IPS-20b (cell line): ENCODE measurements around the gene NKTR.

Source experiments
- H3K27ac ChIP-seq: one replicate; pipeline ENCODE4 v1.5.1; 2013; ENCODE audit warnings: low read length
- H3K27me3 ChIP-seq: 2 replicates; pipeline ENCODE4 v1.6.1; 2013; ENCODE audit warnings: mild to moderate bottlenecking, low read length, inconsistent platforms; ENCODE audit not compliant: insufficient read depth
- H3K36me3 ChIP-seq: 2 replicates; pipeline ENCODE4 v1.6.1; 2013; ENCODE audit warnings: low read depth, mild to moderate bottlenecking, inconsistent platforms, low read length, moderate library complexity; ENCODE audit not compliant: insufficient read depth
- H3K4me1 ChIP-seq: 2 replicates; pipeline ENCODE4 v1.6.1; 2013; ENCODE audit warnings: mild to moderate bottlenecking, control low read depth, inconsistent platforms, low read length, moderate library complexity; ENCODE audit not compliant: insufficient read depth
- H3K4me3 ChIP-seq: 2 replicates; pipeline ENCODE4 v1.5.1; 2013; ENCODE audit warnings: mild to moderate bottlenecking, low read length, inconsistent platforms
- H3K9ac ChIP-seq: 2 replicates; pipeline ENCODE4 v1.6.1; 2013; ENCODE audit warnings: low read depth, mild to moderate bottlenecking, inconsistent platforms, low read length, moderate library complexity
- H3K9me3 ChIP-seq: 2 replicates; pipeline ENCODE4 v1.6.1; 2013; ENCODE audit warnings: mild to moderate bottlenecking, low read depth, low read length, inconsistent platforms; ENCODE audit not compliant: insufficient read depth

NKTR gene

DNA sequence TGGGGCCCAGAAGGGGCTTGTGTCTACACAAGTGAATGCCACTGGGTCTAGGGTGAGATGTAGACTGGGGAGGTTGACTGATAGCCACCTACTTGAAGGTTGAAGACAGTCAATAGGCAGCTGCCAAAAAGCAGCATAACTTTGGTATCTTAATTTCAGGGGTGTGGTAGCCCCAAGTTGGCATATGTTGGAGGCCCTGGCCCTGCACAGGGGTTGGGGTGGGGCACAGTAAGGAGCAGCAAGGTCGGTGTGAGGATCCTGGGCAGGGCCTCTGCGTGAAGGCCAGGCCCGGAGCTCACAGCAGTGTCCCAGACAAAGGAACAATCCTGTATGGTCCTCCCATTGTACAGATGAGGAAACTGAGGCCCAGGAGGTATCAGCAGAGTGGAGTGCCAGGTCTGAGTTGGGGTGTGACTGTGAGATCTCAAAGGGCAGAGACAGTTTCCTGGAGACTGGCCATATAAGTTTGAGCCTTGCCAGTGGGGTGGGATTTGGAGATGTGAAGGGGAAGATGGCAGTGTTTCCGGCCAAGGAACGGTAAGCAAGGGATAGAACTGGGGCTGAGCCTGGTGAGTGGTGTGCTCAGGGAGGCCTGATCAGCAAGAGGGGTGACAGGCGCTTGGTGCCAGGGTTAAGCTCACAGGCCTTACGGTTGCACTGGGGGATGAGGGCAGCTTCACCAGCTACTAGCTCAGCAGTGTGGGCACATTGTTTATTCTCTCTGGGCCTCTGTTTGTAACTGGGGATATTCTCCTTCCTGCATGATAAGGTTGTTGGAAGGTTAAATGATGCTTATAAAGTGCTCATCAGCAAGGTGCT, 86.6 kb downstream of the NKTR start:
- no peak overlapping the region for H3K9ac ChIP-seq
- H3K9me3 ChIP-seq: no peaks in the 10 kb centered on the region
- H3K4me3 ChIP-seq: no peak overlapping the region
- H3K27me3 ChIP-seq: no peaks in the 10 kb centered on the region
- no peaks in the 10 kb centered on the region for H3K36me3 ChIP-seq
- H3K4me1 ChIP-seq: peaks cover 11% of the 10 kb centered on the region; the same call in 1 of the 2 replicates
- H3K27ac ChIP-seq: no peak overlapping the region

DNA sequence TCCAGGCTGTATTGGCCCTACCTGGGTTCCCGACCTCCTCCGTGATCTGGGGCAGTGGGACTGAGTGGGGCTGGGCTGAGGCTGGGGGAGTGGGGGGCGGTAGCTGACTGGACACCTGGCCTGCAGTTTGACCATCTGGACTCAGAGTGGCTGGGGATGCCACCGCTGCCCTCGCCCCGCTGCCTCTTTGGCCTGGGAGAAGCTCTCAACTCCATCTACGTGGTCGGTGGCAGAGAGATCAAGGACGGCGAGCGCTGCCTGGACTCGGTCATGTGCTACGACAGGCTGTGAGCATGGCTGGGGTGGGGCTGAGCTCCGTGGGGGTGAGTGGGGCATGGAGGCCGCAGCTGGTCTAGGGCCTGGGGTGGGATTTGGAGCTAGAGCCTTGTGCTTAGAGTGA, 87.5 kb downstream of the NKTR start:
- Histone ChIP-seq H3K36me3 (no peaks in the 10 kb centered on the region), H3K4me1 (peaks cover 11% of the 10 kb centered on the region; the same call in 1 of the 2 replicates)

GRCh38 chr3:42688487-42689420, 88.3 kb downstream of the NKTR start:
- Histone ChIP-seq H3K9me3 (no peaks in the 10 kb centered on the region), H3K4me1 (peaks cover 11% of the 10 kb centered on the region; the same call in 1 of the 2 replicates), H3K9ac (no peak overlapping the region), H3K27me3 (no peaks in the 10 kb centered on the region), H3K27ac (no peak overlapping the region), H3K4me3 (no peak overlapping the region), H3K36me3 (no peaks in the 10 kb centered on the region)

More for the DNA sequence above, 87.5 kb downstream of the NKTR start:
- H3K9me3 ChIP-seq: no peaks in the 10 kb centered on the region
- H3K27ac ChIP-seq: no peak overlapping the region
- H3K27me3 ChIP-seq: no peaks in the 10 kb centered on the region
- no peak overlapping the region for H3K9ac ChIP-seq
- no peak overlapping the region for H3K4me3 ChIP-seq

- Histone ChIP-seq H3K4me1 (peaks cover 11% of the 10 kb centered on the region; the same call in 1 of the 2 replicates), H3K27me3 (no peaks in the 10 kb centered on the region), H3K9ac (no peak overlapping the region), H3K9me3 (no peaks in the 10 kb centered on the region), H3K27ac (no peak overlapping the region), H3K36me3 (no peaks in the 10 kb centered on the region), H3K4me3 (no peak overlapping the region)
Observed at GRCh38 chr3:42689421-42690014, 89.0 kb downstream of the NKTR start.

DNA sequence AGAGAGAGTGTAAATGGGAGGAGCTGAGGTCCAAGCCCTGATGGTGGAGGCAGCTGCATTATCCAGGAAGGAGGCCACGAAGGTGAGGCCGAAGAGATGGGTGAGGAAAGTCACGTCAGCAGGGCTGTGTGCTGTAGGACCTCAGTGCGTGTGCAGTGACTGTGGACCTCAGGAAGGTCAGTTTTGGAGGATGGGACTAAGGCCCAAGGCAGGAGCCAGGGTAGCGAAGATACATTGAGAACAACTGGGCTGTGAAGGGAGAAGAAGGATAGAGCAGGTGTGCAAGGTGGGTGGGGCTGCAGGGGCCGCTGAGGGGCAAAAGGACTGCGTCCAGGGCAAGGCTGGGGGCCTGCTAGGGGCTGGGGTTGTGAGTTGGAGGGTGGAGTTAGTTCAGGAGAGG, 89.7 kb downstream of the NKTR start:
- H3K36me3 ChIP-seq: no peaks in the 10 kb centered on the region
- no peaks in the 10 kb centered on the region for H3K9me3 ChIP-seq
- no peak overlapping the region for H3K9ac ChIP-seq
- H3K27me3 ChIP-seq: no peaks in the 10 kb centered on the region
- H3K27ac ChIP-seq: no peak overlapping the region
- H3K4me1 ChIP-seq: peaks cover 11% of the 10 kb centered on the region; the same call in 1 of the 2 replicates
- no peak overlapping the region for H3K4me3 ChIP-seq

GRCh38 chr3:42690766-42691680, 90.5 kb downstream of the NKTR start:
- Histone ChIP-seq H3K4me1 (peaks cover 11% of the 10 kb centered on the region; the same call in 1 of the 2 replicates), H3K27me3 (no peaks in the 10 kb centered on the region), H3K9me3 (no peaks in the 10 kb centered on the region), H3K36me3 (no peaks in the 10 kb centered on the region), H3K9ac (no peak overlapping the region), H3K4me3 (no peak overlapping the region), H3K27ac (no peak overlapping the region)

DNA sequence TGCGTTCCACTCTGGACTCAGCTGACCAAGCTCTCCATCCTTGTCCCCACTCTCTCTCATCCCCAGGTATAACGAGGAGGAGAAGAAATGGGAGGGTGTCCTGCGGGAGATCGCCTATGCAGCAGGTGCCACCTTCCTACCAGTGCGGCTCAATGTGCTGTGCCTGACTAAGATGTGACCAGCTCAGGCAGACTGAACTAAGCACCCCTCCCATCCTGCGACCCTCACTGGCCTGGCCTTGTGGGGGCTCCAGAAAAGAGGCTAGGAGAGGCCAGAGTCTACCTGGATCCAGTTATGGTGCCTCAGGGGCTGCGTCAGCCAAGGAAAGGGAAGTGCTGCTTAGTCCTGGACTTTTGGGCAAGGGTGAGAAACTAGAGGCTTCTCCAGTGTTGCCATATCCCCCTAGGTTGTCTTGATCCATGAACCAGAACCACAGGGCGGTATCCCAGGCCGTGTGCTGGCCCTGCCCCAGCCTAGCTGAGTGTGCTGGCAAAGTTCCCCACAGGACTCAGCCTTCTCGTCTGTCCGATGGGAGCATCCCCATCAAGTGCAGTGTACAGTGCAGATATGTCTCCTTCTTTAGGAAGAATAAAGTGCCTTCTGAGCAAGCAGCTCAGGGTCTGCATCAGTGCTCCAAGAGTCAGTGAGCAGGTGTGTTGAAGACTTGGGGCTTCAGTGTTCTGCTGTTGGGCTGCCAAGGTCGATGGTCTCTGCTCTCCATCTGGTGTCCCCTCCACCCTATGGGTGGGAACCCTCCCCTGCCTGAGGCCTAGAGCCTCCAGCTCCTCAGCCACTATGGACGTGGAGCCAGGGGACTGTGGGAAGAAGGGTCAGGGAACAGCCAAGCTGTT, 91.6 kb downstream of the NKTR start:
- Histone ChIP-seq H3K4me1 (peaks cover 11% of the 10 kb centered on the region; the same call in 1 of the 2 replicates), H3K4me3 (no peak overlapping the region), H3K27ac (no peak overlapping the region), H3K36me3 (no peaks in the 10 kb centered on the region), H3K27me3 (no peaks in the 10 kb centered on the region), H3K9me3 (no peaks in the 10 kb centered on the region), H3K9ac (no peak overlapping the region)

DNA sequence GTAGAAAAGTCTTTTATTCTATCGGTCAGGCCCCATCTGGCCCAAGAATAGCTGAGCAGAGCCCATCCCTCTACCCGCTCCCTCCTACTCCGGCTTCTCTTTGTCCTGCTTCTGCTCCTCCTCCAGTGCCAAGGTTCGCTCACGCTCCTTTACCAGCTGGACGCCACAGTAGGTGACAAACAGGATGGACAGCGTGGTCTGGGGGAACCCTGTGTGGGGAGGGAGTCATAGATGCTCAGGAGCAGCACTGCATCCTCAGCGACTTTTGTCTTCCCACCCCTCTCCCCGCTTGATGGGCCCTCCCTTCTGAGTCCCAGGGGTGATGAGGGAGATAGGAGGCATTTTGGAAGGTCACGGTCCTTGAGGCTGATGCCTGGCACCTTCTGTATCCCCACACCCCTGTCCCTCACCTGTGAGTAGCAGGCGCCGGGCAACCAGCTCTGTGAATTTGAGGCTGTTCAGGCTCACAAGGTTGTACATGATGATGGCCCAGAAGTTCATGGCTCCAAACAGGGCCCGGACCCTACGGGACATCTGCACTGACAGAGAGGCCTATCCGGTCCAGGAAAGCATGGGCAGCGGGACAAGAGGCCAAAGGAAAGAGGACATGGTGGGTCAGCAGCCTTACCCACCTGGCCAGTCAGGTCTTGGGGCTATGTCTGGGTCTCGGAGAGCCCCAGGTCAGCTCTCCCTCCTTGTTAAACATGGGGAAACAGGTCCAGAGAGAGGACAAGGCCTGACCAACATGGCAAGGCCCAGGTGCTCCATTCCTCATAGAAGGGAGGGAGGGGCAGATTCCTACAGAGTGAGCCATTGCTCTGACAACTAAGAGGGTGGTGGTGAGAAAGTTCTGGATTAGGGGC, 92.4 kb downstream of the NKTR start:
- no peaks in the 10 kb centered on the region for H3K36me3 ChIP-seq
- no peaks in the 10 kb centered on the region for H3K27me3 ChIP-seq
- H3K9ac ChIP-seq: no peak overlapping the region
- no peaks in the 10 kb centered on the region for H3K9me3 ChIP-seq
- no peak overlapping the region for H3K27ac ChIP-seq
- H3K4me3 ChIP-seq: no peak overlapping the region
- peaks cover 11% of the 10 kb centered on the region; the same call in 1 of the 2 replicates for H3K4me1 ChIP-seq

DNA sequence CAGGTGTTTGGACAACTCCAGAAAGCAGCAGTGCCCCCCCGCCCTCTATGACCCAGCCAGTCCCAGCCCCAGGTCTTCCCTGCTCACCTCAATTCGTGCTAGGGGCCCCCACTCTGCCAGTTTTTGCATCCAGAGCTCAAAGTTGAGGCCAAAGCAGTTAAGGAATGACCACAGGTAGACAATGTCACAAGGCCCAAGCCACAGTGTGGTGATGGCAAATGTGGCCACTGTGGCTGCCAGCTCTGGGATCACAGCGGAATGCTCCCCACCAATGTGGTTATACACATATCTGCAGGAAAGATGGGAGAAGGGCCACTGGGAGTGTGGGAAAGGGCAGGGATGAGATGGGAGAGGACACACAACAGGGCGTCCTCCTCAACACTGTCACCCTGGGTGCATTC, 93.0 kb downstream of the NKTR start:
- Histone ChIP-seq H3K4me1 (peaks cover 11% of the 10 kb centered on the region; the same call in 1 of the 2 replicates), H3K4me3 (no peak overlapping the region), H3K27me3 (no peaks in the 10 kb centered on the region), H3K9me3 (no peaks in the 10 kb centered on the region), H3K36me3 (no peaks in the 10 kb centered on the region), H3K9ac (no peak overlapping the region), H3K27ac (no peak overlapping the region)
